Immature natural killer cell (primary cell): Measurements from ENCODE around the gene METTL18. TPM values are rescaled to one million over a fixed set of nuclear protein-coding genes. Genes with fewer than 3 reads are reported as not detected.
"Not testable (repeated sequence)": the region's sequence is repeated elsewhere in the genome, so short reads cannot be mapped to it uniquely, and the experiment has no call there.

Experiments used
- DNase-seq, 3 donors: peaks; one replicate each; pipeline ENCODE4 v3.0.0; 2022; ENCODE audit warnings: mixed read lengths in 1 of 3
- H3K27ac Mint-ChIP-seq, 6 donors: one replicate each; pipeline ENCODE4 v1.8.0; 2020; ENCODE audit warnings: mixed read lengths in 6 of 6, mild to moderate bottlenecking in 5 of 6, inconsistent platforms in 4 of 6, moderate library complexity in 3 of 6
- H3K27me3 Mint-ChIP-seq, 3 donors: one replicate each; pipeline ENCODE4 v1.8.0; 2020 to 2021; ENCODE audit warnings: low read depth in 3 of 3, mild to moderate bottlenecking in 3 of 3, mixed read lengths in 3 of 3, moderate library complexity in 3 of 3, inconsistent platforms in 1 of 3
- H3K36me3 Mint-ChIP-seq, 3 donors: one replicate each; pipeline ENCODE4 v1.8.0; 2020; ENCODE audit warnings: mixed read lengths in 3 of 3, inconsistent platforms in 2 of 3, mild to moderate bottlenecking in 2 of 3
- H3K4me1 Mint-ChIP-seq, 2 donors: one replicate each; pipeline ENCODE4 v1.8.0; 2020; ENCODE audit warnings: inconsistent platforms in 2 of 2, mild to moderate bottlenecking in 2 of 2, mixed read lengths in 2 of 2, moderate library complexity in 1 of 2
- H3K4me3 Mint-ChIP-seq, 5 donors: one replicate each; pipeline ENCODE4 v1.8.0; 2020; ENCODE audit warnings: mild to moderate bottlenecking in 5 of 5, mixed read lengths in 5 of 5, inconsistent platforms in 3 of 5, moderate library complexity in 3 of 5
- H3K9me3 Mint-ChIP-seq, 6 donors: one replicate each; pipeline ENCODE4 v1.8.0; 2020; ENCODE audit warnings: mild to moderate bottlenecking in 6 of 6, mixed read lengths in 6 of 6, inconsistent platforms in 4 of 6, moderate library complexity in 3 of 6
- polyA plus RNA-seq, 3 donors: library from polyadenylated mRNA; unstranded; fragments of 300-500 nt; fragmentation: Illumina TruSeq; gene quantifications; one replicate each; pipeline ENCODE4 v1.2.3, GENCODE V29; 2021

The METTL18 gene
- polyA plus RNA-seq: 10 to 100 TPM; 18.8 to 27.3 (median 22.7) TPM

- Mint-ChIP-seq H3K27me3 (peaks cover 0 to 6% (median 5%) of the 10 kb centered on the region in 3 donors), H3K36me3 (peaks cover 14 to 16% (median 16%) of the 10 kb centered on the region in 3 donors), H3K4me1 (peaks cover 40 to 59% of the 10 kb centered on the region in 2 donors), H3K9me3 (no peaks in the 10 kb centered on the region), H3K27ac (peak within 1 kb of the TSS; percentile 96 to 99 (median 99)), H3K4me3 (peak within 1 kb of the TSS; percentile 96 to 100 (median 99))
- DNase-seq: peak; percentile 90 to 94 (median 92)
Observed at GRCh38 chr1:169794530-169795416, at the start of gene METTL18. TSS of gene METTL18 (minus strand) at chr1:169794907. CDS start at chr1:169793695, 1,212 bp downstream.

DNA sequence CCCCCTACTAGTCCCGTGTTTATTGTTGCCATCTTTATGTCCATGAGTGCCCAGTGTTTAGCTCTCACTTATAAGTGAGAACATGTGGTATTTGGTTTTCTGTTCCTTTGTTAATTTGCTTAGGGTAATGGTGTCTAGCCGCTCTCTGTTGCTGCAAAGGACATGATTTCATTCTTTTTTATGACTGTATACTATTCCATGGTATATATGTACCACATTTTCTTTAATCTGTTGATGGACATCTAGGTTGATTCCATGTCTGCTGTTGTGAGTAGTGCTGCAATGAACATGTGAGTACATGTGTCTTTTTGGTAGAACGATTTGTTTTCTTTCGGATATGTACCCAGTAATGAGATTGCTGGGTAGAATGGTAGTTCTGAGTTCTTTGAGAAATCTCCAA, 44.2 kb upstream of the METTL18 start:
- Mint-ChIP-seq H3K4me3 (no peak overlapping the region), H3K9me3 (peaks cover 0 to 4% (median under 1%) of the 10 kb centered on the region in 6 donors), H3K36me3 (peaks cover 34 to 46% (median 40%) of the 10 kb centered on the region in 3 donors), H3K27ac (peak overlapping the region in 1 of 6 donors; percentile 69), H3K27me3 (no peaks in the 10 kb centered on the region), H3K4me1 (no peaks in the 10 kb centered on the region)
- DNase-seq: no peak

DNA sequence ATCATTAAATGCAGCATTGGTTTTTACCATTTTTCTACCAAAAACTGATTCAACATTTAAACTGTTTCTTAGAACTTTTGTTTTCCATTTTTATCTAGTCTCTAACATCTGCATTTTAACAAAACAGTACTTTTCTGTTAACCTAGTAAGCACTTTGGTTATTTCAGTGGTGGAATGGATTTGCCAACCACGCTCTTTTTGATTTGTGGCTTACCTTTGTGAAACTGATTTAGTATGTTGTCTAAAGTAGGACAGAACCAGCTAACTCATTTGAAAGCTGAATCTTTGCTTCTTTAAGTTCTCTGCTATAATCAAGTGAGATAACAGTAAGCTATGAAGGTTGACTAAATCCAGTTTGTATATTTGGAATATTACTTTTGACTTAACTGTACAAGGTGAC, 41.5 kb upstream of the METTL18 start:
- Mint-ChIP-seq H3K4me1 (no peaks in the 10 kb centered on the region), H3K27ac (no peak overlapping the region), H3K9me3 (peaks cover 0 to 4% (median under 1%) of the 10 kb centered on the region in 6 donors), H3K27me3 (no peaks in the 10 kb centered on the region), H3K36me3 (peaks cover 31 to 40% (median 38%) of the 10 kb centered on the region in 3 donors), H3K4me3 (no peak overlapping the region)
- DNase-seq: no peak

- Mint-ChIP-seq H3K27ac (no peak overlapping the region), H3K36me3 (peaks cover 28 to 40% (median 38%) of the 10 kb centered on the region in 3 donors)
Observed at GRCh38 chr1:169835647-169836046, 40.9 kb upstream of the METTL18 start.

DNA sequence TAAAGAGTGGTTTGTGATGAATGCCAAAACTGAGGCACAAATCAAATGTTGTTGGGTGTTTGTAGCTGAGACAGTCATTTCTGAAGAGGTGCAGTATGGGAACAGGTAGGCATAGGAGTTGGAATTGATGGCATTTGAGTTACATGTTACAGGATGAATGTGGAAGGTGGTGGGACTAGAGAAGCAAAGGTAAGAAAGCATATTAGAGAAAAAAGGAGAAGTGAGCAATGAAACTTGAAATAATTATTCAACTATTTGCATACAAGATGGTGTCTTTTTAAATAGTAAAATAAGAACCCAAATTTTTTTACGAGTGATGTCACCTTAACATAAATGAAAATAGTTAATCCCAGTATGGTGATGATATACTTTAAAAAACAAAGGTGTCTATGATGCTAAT, 40.2 kb upstream of the METTL18 start:
- Mint-ChIP-seq H3K4me1 (no peaks in the 10 kb centered on the region), H3K27me3 (no peaks in the 10 kb centered on the region), H3K4me3 (no peak overlapping the region), H3K9me3 (peaks cover 0 to under 1% (median 0%) of the 10 kb centered on the region in 6 donors), H3K27ac (peak overlapping the region in 1 of 6 donors; percentile 8), H3K36me3 (peaks cover 25 to 39% (median 35%) of the 10 kb centered on the region in 3 donors)
- DNase-seq: no peak

More at GRCh38 chr1:169835647-169836046, 40.9 kb upstream of the METTL18 start:
- Mint-ChIP-seq H3K9me3 (peaks cover 0 to 4% (median 0%) of the 10 kb centered on the region in 6 donors), H3K27me3 (no peaks in the 10 kb centered on the region), H3K4me1 (no peaks in the 10 kb centered on the region), H3K4me3 (no peak overlapping the region)
- DNase-seq: no peak

DNA sequence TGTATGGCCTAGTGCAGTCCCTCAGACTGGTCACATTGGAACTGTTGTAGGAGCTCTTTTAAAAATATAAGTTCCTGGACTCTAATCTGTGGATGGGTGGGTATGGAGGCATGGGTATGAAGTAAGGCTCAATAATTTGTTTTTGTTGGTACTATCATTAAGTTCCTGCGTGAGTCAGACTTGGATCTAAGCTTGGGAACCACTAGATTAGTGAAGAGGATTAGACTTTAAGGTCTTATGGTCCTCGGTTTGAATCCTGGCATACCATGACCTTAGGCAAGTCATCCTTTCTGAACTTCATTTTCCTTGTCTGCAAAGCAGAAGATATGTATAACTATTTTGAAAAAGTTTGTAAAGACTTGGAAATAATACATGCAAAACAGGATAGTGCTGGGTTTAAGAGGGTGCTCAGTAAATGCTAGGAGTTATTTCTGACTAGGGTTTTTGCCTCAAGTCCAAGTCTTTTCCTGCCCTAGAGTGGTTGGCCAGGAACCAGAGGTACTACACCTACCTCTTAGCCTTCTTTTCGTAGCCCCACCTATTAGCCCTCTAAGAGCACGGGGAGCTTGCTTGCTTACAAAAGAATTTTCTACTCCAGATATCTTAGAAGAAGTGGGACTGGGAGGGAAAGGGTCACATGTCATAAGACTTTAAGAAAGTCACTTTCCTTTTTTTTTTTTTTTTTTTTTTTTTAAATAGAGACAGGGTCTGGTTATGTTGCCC, 38.6 kb upstream of the METTL18 start:
- Mint-ChIP-seq H3K27me3 (no peaks in the 10 kb centered on the region), H3K27ac (no peak overlapping the region)

GRCh38 chr1:169829671-169830070, 35.0 kb upstream of the METTL18 start:
- no peaks in the 10 kb centered on the region for H3K9me3 Mint-ChIP-seq
- H3K36me3 Mint-ChIP-seq: peaks cover 17 to 28% (median 27%) of the 10 kb centered on the region in 3 donors
- H3K27ac Mint-ChIP-seq: no peak overlapping the region
- H3K4me1 Mint-ChIP-seq: no peaks in the 10 kb centered on the region
- H3K4me3 Mint-ChIP-seq: no peak overlapping the region
- no peaks in the 10 kb centered on the region for H3K27me3 Mint-ChIP-seq
- no peak for DNase-seq

More for the DNA sequence above, 38.6 kb upstream of the METTL18 start:
- Mint-ChIP-seq H3K4me3 (no peak overlapping the region), H3K9me3 (no peaks in the 10 kb centered on the region), H3K4me1 (no peaks in the 10 kb centered on the region), H3K36me3 (peaks cover 18 to 28% (median 26%) of the 10 kb centered on the region in 3 donors)
- DNase-seq: no peak

DNA sequence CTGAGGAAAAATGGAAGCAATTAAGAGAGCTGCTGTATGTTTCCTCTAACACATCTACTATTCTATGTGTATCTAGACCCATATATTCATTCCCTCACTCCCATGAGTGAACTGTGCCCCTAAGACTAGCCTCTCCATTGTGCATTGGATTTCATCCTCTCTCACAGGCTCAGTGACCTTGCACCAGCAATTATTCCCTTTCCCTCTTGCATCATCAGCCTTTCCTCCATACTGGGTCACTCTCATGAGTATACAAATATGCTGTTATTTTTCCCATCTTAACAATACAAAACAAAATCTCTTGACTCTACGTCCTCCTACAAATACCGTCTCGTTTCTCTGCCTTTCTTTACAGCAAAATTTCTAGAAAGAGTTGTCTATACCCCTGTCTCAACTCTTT, 29.4 kb upstream of the METTL18 start:
- no peaks in the 10 kb centered on the region for H3K27me3 Mint-ChIP-seq
- no peak overlapping the region for H3K27ac Mint-ChIP-seq
- H3K9me3 Mint-ChIP-seq: no peaks in the 10 kb centered on the region
- H3K36me3 Mint-ChIP-seq: peaks cover 11 to 20% (median 16%) of the 10 kb centered on the region in 3 donors
- no peak for DNase-seq
- no peak overlapping the region for H3K4me3 Mint-ChIP-seq
- H3K4me1 Mint-ChIP-seq: no peaks in the 10 kb centered on the region

- Mint-ChIP-seq H3K27ac (no peak overlapping the region), H3K36me3 (peaks cover 7 to 22% (median 18%) of the 10 kb centered on the region in 3 donors), H3K9me3 (no peaks in the 10 kb centered on the region), H3K4me1 (no peaks in the 10 kb centered on the region), H3K27me3 (no peaks in the 10 kb centered on the region), H3K4me3 (no peak overlapping the region)
- no peak for DNase-seq
Observed at GRCh38 chr1:169821500-169821899, 26.8 kb upstream of the METTL18 start.

- DNase-seq: no peak
- H3K9me3 Mint-ChIP-seq: no peaks in the 10 kb centered on the region
- H3K4me1 Mint-ChIP-seq: peaks cover 10 to 17% of the 10 kb centered on the region in 2 donors
- no peak overlapping the region for H3K4me3 Mint-ChIP-seq
- peaks cover 0 to 2% (median 0%) of the 10 kb centered on the region in 3 donors for H3K27me3 Mint-ChIP-seq
- peaks cover 0 to 7% (median 6%) of the 10 kb centered on the region in 3 donors for H3K36me3 Mint-ChIP-seq
- H3K27ac Mint-ChIP-seq: no peak overlapping the region
Observed at GRCh38 chr1:169816617-169817016, 21.9 kb upstream of the METTL18 start.

GRCh38 chr1:169814265-169814664, 19.6 kb upstream of the METTL18 start:
- Mint-ChIP-seq H3K27ac (peak overlapping the region in 1 of 6 donors; percentile 28), H3K4me3 (no peak overlapping the region), H3K27me3 (peaks cover 0 to 2% (median 0%) of the 10 kb centered on the region in 3 donors), H3K36me3 (peaks cover 0 to 7% (median 6%) of the 10 kb centered on the region in 3 donors), H3K9me3 (no peaks in the 10 kb centered on the region), H3K4me1 (peaks cover 10 to 17% of the 10 kb centered on the region in 2 donors)
- DNase-seq: peak in 1 of 3 donors; percentile 16

DNA sequence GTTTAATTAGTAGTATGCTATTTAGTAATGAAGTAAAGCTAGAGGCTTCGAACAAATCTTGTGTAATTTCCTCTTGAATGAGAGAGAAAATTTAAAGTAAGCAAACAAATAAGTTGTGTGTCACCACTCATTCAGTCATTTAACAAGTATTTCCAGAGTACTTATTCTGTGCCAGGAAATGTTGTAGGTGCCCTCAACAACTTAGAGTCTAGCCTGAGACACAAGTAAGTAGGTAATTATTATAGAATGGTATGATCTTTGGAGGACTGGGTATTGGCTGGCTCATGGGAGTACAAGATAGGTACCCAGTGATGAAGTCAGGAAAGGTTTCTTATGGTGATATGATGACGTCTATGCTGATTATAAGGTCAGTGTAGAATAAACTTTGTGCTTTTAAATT, 17.4 kb upstream of the METTL18 start:
- no peak for DNase-seq
- peaks cover 10 to 17% of the 10 kb centered on the region in 2 donors for H3K4me1 Mint-ChIP-seq
- peaks cover 0 to 6% (median 2%) of the 10 kb centered on the region in 3 donors for H3K36me3 Mint-ChIP-seq
- H3K4me3 Mint-ChIP-seq: no peak overlapping the region
- no peaks in the 10 kb centered on the region for H3K9me3 Mint-ChIP-seq
- no peak overlapping the region for H3K27ac Mint-ChIP-seq
- H3K27me3 Mint-ChIP-seq: peaks cover 0 to 2% (median 0%) of the 10 kb centered on the region in 3 donors

GRCh38 chr1:169811418-169812035, 16.8 kb upstream of the METTL18 start:
- H3K27me3 Mint-ChIP-seq, H3K9me3 Mint-ChIP-seq, H3K27ac Mint-ChIP-seq, H3K4me3 Mint-ChIP-seq, H3K36me3 Mint-ChIP-seq, DNase-seq: not testable (repeated sequence)
- peaks cover 10 to 17% of the 10 kb centered on the region in 2 donors for H3K4me1 Mint-ChIP-seq
